NCI-H146 (cell line): ENCODE results near the gene COL5A1.

Experiments
- DNase-seq: peaks from one replicate; lab custom pipeline; 2025; lab: John Stamatoyannopoulos, UW

COL5A1 gene

GRCh38 chr9:134792627-134793026 is 151.0 kb downstream of the COL5A1 start:
- DNase-seq, result no peak

GRCh38 chr9:134793288-134794188 is 151.9 kb downstream of the COL5A1 start:
- DNase-seq, result no peak

- no peak for DNase-seq
Measured at GRCh38 chr9:134794663-134795370, 153.2 kb downstream of the COL5A1 start.

- no peak for DNase-seq
Measured at GRCh38 chr9:134795446-134795845, 153.8 kb downstream of the COL5A1 start.

GRCh38 chr9:134796882-134797281 is 155.3 kb downstream of the COL5A1 start:
- no peak for DNase-seq

GRCh38 chr9:134800791-134801339 is 159.3 kb downstream of the COL5A1 start:
- no peak for DNase-seq

- DNase-seq, result no peak
Measured at GRCh38 chr9:134802216-134802795, 160.7 kb downstream of the COL5A1 start.

- no peak for DNase-seq
Measured at GRCh38 chr9:134804871-134805270, 163.3 kb downstream of the COL5A1 start.

GRCh38 chr9:134807716-134808446 is 166.3 kb downstream of the COL5A1 start:
- no peak for DNase-seq

- no peak for DNase-seq
Measured at GRCh38 chr9:134808447-134808792, 166.8 kb downstream of the COL5A1 start.

GRCh38 chr9:134809292-134809691 is 167.7 kb downstream of the COL5A1 start:
- DNase-seq, result no peak

- DNase-seq, result no peak
Measured at GRCh38 chr9:134809826-134810225, 168.2 kb downstream of the COL5A1 start.

GRCh38 chr9:134811079-134811672 is 169.6 kb downstream of the COL5A1 start:
- no peak for DNase-seq

- no peak for DNase-seq
Measured at GRCh38 chr9:134811673-134812342, 170.2 kb downstream of the COL5A1 start.

- no peak for DNase-seq
Measured at GRCh38 chr9:134812343-134812673, 170.7 kb downstream of the COL5A1 start.

GRCh38 chr9:134813841-134814240 is 172.2 kb downstream of the COL5A1 start:
- DNase-seq, result no peak

GRCh38 chr9:134814598-134815215 is 173.1 kb downstream of the COL5A1 start:
- DNase-seq, result no peak

- no peak for DNase-seq
Measured at GRCh38 chr9:134815435-134816214, 174.0 kb downstream of the COL5A1 start.

- DNase-seq, result no peak
Measured at GRCh38 chr9:134816264-134816663, 174.7 kb downstream of the COL5A1 start.
